Left forelimb (tissue), 1 donor: ENCODE measurements around the gene ZNF248.
"Not testable (repeated sequence)": the region's sequence is repeated elsewhere in the genome, so short reads cannot be mapped to it uniquely, and the experiment has no call there.

Source experiments
- DNase-seq: peaks from one replicate; pipeline ENCODE4 v3.0.0-alpha.2; 2018; ENCODE audit warnings: low spot score

The ZNF248 gene

DNA sequence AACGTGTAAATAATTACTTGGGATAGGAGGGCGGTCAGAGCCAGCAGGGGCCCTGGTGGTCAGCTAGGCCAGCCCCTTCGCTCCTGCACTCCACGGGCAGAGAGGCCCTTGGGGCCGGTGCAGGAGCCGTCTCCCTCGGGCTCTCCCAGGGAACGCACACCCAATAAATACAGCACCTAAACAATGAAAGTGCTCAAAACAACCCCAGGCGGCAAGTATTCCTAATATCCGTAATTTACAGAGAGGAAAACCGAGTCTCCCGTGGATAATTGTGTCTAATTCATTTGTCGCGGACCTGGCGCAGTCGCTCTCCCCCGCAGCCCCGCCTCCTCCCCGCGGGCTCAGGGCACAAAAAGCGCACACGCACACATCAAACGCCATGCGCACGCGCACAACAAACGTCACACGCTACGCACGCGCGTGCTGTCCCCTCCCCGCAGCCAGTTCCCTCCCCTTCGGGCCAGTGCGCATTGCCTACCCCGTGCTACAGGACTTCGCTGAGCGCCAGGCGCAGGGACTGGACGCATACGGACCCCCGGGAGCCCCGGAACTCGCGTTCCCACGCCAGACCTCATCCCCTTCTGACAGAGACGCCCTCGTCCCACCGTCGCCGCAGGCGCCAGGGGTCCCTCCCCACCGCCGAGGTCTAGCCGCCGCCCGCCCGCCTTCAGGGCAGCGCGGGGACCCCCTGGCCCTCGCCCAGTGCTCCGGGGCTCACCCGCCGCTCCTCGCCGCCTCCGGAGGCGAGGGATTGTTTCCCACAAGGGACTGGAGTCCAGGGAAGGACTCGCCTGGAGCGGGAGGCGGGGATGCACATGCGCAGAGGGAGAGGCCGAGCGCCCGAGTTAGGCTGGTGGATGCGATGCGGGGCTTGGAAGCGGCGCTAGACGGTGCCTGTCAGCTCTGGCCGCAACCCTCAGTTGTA is at the start of gene ZNF248:
TSS of gene ZNF248 (minus strand) at position 324 of the 925 bp plus-strand sequence. CDS start 1,300 bp downstream, outside the sequence.
- peak; percentile 97 for DNase-seq

GRCh38 chr10:37906382-37906781 is 49.0 kb upstream of the ZNF248 start:
- no peak for DNase-seq

DNA sequence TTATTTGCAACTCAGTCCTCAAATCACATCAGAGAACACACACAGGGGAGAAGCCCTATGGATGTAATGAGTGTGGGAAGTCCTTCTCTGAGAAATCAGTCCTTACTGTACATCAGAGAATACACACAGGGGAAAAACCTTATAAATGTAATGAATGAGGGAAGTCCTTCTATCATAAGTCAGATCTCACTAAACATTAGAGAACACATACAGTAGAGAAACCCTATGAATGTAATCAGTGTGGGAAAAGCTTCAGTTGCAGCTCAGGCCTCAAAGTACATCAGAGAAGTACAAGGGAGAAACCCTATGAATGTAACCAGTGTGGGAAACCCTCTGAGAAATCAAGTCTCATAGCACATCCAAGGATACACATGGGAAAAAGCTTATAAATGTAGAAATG is 39.0 kb upstream of the ZNF248 start:
- no peak for DNase-seq

GRCh38 chr10:37895674-37896073 is 38.3 kb upstream of the ZNF248 start:
- no peak for DNase-seq

GRCh38 chr10:37885850-37886249 is 28.4 kb upstream of the ZNF248 start:
- no peak for DNase-seq

- DNase-seq, result no peak
These were observed 15.5 kb upstream of the ZNF248 start for GRCh38 chr10:37872955-37873354.

GRCh38 chr10:37872283-37872682 is 14.9 kb upstream of the ZNF248 start:
- no peak for DNase-seq

GRCh38 chr10:37871568-37872251 is 14.3 kb upstream of the ZNF248 start:
- DNase-seq, result no peak

DNA sequence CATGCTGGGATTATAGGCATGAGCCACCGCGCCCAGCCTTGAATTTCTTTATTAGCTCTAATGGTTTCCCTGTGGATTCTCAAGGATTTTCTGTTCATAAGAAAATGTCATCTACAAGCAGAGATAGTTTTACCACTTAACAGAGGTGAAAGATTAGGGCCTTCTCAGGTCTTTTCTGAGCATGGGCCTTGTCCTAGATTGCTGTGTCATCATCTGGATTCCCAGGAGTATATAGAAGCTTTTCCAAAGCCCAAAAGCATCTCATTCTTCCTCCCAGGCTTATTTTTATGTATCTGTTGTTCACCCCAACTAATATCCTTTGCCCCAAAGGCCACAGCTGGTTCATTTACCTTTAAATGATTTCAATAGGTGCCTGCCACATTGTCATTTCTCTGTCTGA is 13.7 kb upstream of the ZNF248 start:
- DNase-seq, result no peak

GRCh38 chr10:37868796-37869195 is 11.4 kb upstream of the ZNF248 start:
- DNase-seq, result no peak

- DNase-seq, result no peak
These were observed 8.8 kb upstream of the ZNF248 start for GRCh38 chr10:37865957-37866803.

DNA sequence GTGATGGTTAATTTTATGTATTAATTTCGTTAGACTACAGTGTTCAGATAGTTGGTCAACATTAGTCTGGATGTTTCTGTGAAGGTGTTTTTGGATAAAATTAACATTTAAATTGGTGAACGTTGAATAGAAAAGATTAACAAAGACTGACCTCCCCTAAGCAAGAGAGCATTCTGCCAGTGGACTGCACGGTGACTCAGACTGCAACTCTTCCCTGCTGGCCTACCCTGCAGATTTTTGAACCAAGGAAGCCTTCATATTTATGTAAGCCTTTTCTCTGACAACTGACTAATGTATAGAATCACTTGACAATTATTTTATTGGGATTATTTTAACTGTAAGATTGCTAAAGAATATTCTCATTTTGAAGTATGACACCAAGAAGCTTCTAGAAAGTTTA is 7.9 kb upstream of the ZNF248 start:
- no peak for DNase-seq

DNA sequence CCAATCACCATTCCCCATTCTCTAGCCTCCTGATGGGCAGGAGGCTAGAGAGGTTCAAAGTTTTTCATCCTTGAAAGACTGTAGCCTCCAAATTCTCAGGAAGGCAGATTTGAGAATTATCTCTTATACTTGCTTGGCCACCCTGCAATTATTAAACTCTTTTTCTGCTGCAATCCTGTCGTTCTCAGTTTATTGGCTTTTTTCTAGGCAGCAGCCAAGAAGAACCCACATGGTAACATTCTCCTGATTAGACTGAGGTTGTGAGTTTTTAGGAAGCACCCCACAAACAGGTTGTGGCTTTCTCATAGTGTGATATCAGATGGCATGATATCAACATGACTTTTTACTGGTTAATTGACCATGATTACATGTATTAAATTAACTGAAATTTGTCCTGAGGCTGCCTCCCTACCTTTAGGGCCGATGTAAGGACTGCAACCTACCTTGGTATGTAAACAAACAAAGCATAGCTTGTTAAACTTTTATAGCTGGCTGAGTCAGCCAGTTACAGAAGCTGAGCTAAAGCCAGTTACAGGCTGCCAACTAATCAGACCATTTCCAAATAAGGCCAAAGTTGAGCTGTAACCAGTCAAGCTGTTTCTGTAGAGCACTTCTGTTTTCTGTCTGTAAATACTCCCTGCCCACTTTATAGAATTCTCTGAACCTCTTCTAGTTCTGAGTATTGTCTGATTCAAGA is 3.2 kb upstream of the ZNF248 start:
- DNase-seq, result no peak

GRCh38 chr10:37859270-37859669 is 1.9 kb upstream of the ZNF248 start:
- DNase-seq, result not testable (repeated sequence)

- DNase-seq, result no peak
These were observed 526 bp downstream of the ZNF248 start for GRCh38 chr10:37856881-37857286.

- DNase-seq, result no peak
These were observed 1.8 kb downstream of the ZNF248 start for GRCh38 chr10:37855636-37856035.

- DNase-seq, result no peak
These were observed 2.8 kb downstream of the ZNF248 start for GRCh38 chr10:37854626-37855025.

DNA sequence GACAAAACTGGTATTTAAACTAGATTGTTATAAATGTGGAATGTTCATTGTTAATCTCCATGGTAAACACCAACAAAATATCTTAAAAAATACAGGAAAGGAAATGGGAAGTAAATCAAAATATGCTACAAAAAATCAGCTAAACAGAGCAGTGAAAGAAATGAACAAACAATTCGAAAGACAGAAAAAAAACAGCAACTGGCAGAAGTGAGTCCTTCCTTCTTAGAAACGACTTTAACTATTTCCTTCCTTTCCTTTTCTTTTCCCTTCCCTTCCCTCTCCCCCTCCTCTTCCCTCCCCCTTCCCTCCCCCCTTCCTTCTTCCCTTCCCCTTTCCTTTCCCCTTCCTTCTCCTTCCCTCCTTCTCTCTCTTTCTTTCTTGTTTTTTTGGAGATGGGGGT is 12.8 kb downstream of the ZNF248 start:
- no peak for DNase-seq

- DNase-seq, result no peak
These were observed 18.2 kb downstream of the ZNF248 start for GRCh38 chr10:37839243-37839642.

- no peak for DNase-seq
These were observed 25.7 kb downstream of the ZNF248 start for GRCh38 chr10:37831495-37832333.

- no peak for DNase-seq
These were observed 30.6 kb downstream of the ZNF248 start for GRCh38 chr10:37826806-37827205.
